Gastroesophageal sphincter (tissue), 4 donors: ENCODE data around the gene BPIFA2. TPM values are rescaled to one million over a fixed set of nuclear protein-coding genes. Genes with fewer than 3 reads are reported as not detected.

Experiments
- ATAC-seq: fragments of 150-250 bp; one replicate; pipeline ENCODE4 v1.9.1; 2016; ENCODE audit warnings: mild to moderate bottlenecking, moderate library complexity
- H3K27ac ChIP-seq, 4 donors: fragments of 200-600 bp; sonication (generic) in 3 of 4; 1 replicate in 3 of 4; 2 replicates in 1 of 4; pipeline ENCODE4 v1.5.1; 2016 to 2019
- H3K27me3 ChIP-seq: fragments of 200-600 bp; sonication (generic); one replicate; pipeline ENCODE4 v1.5.1; 2019
- H3K36me3 ChIP-seq, 2 donors: fragments of 200-600 bp; sonication (generic); one replicate each; pipeline ENCODE4 v1.5.1; 2019; ENCODE audit warnings: control low read depth in 1 of 2
- H3K4me1 ChIP-seq, 3 donors: fragments of 200-600 bp; sonication (generic); 1 replicate in 2 of 3; 2 replicates in 1 of 3; pipeline ENCODE4 v1.5.1; 2016 to 2019; ENCODE audit warnings: control low read depth in 2 of 3
- H3K4me3 ChIP-seq, 2 donors: fragments of 200-600 bp; sonication (generic); one replicate each; pipeline ENCODE4 v1.5.1; 2019; ENCODE audit warnings: mild to moderate bottlenecking in 1 of 2, moderate library complexity in 1 of 2
- H3K9me3 ChIP-seq, 3 donors: fragments of 200-600 bp; sonication (generic); one replicate each; pipeline ENCODE4 v1.5.1; 2017 to 2019; ENCODE audit warnings: control low read depth in 2 of 3
- EP300 ChIP-seq: sonication (generic); formaldehyde crosslinking; IDR thresholded peaks from one replicate; pipeline ENCODE4 v1.6.1; 2017; ENCODE audit warnings: antibody characterized with exemption, mild to moderate bottlenecking
- POLR2A ChIP-seq, 2 donors: fragments of 450-650 bp; IDR thresholded peaks; one replicate each; pipeline ENCODE4 v1.6.1; 2017; ENCODE audit warnings: antibody characterized with exemption in 2 of 2, mild to moderate bottlenecking in 2 of 2, moderate library complexity in 1 of 2
- POLR2AphosphoS5 ChIP-seq: sonication (generic); formaldehyde crosslinking; IDR thresholded peaks from one replicate; pipeline ENCODE4 v1.6.1; 2017; ENCODE audit warnings: antibody characterized with exemption
- WGBS, 2 donors: methylation state at CpG; one replicate each; pipeline ENCODE4 v1.1.5; 2018; ENCODE audit warnings: low coverage in 1 of 2; 5-methylcytosine and 5-hydroxymethylcytosine counted together
- total RNA-seq, 4 donors: library from RNA; depleted of rRNA; stranded (reverse); fragments of >200 nt; gene quantifications; one replicate each; pipeline ENCODE4 v1.1.0, GENCODE V29; 2016
- TF ChIP-seq, protein P1 (sequence below), 4 experiments: fragments of 200-600 bp in 2 of 4; fragments of 450-650 bp in 2 of 4; sonication (generic) in 1 of 4; IDR thresholded peaks; one replicate each; pipeline ENCODE4 v1.5.1; 2017 to 2019; ENCODE audit warnings: antibody characterized with exemption in 4 of 4, mild to moderate bottlenecking in 2 of 4, moderate library complexity in 2 of 4

Gene BPIFA2
- total RNA-seq, 4 donors from 2014 or later: 0.42 to 2.0 TPM; not detected in 2

DNA sequence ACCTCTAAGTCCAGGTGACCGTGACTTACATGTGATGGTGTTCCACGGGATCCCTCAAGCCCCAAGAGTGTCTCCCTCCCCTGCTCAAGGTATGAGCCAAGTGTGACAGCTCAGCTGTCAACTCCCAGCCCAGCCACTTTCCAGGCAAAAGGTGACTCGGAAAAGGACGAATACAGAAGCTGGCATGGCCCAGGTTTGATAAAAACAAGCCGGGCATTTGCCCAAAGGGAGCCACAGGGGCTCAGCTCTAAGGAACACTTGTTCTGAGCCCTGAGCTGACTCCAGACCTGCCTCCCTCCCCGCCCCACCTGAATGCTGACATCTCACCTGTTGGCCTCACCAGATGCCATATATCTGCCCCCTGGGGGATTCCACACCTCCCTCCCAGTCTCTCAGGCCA, 43.0 kb upstream of the BPIFA2 start:
- no peak for ATAC-seq
- no peak overlapping the region for H3K27ac ChIP-seq
- 70 to 90% methylated on average over 2 to 3 of the region's 6 CpGs for WGBS, 2 donors

DNA sequence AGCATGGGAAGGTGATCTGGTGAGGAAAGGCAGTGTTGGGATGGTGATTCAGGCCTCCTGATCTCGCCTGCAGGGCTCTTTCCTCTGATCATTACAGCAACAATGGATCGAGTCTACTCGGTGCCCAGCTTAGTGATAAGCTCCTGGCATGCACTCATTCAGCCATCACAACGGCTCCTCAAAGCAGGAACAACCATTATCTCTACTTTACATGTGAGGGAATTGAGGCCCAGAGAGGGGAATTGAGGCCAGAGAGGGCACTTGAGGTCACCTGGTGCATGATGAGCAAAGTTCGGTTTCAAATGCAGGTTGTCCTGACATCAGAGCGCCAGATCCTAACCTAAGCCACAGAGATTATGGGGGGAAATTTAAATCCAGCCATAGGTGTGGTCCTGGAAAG, 42.0 kb upstream of the BPIFA2 start:
- no peak for ATAC-seq
- WGBS, 2 donors: 75% methylated on average over 4 of the region's 6 CpGs; no CpG with 5 or more reads in 1 of the 2 donors
- no peak overlapping the region for H3K4me3 ChIP-seq

More for the DNA sequence above, 43.0 kb upstream of the BPIFA2 start:
- Histone ChIP-seq H3K36me3 (no peaks in the 10 kb centered on the region), H3K9me3 (peaks cover 0 to 6% (median 0%) of the 10 kb centered on the region in 3 donors), H3K4me1 (no peaks in the 10 kb centered on the region), H3K4me3 (no peak overlapping the region), H3K27me3 (peaks cover 28% of the 10 kb centered on the region)
- no peak for TF ChIP-seq EP300

DNA sequence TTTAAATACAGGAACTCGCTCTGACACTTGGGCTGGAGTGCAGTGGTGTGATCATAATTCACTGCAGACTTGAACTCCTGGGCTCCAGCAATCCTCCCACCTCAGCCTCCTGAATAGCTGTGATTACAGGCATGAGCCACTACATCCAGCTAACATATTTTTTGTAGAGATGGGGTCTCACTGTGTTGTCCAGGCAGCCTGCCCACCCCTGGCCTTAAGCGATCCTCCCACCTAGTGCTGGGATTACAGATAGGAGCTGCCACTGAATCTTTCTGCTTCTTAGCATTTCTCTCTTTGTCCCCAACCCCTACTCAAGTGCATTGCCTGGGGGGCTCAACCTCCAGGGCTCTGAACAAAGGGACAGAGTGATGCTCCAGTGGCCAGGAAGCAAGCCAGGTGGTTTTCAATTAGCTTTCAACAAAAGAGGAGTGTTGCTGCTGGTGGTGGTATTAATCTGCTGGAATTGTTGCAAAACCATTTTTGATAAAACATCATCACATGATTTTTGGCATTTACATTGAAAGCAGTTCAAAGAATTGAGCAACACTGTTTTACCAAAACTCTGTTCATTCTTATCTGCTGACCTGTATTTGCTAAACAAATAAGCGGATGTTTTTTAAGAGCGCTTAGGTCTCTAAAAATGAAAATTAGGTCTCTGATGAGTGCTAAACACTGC, 40.4 kb upstream of the BPIFA2 start:
- no peak for ATAC-seq
- Histone ChIP-seq H3K36me3 (no peaks in the 10 kb centered on the region), H3K27ac (no peak overlapping the region), H3K27me3 (peaks cover 52% of the 10 kb centered on the region), H3K4me3 (no peak overlapping the region), H3K4me1 (no peaks in the 10 kb centered on the region), H3K9me3 (no peaks in the 10 kb centered on the region)
- 79 to 92% methylated on average over 3 to 4 of the region's 4 CpGs for WGBS, 2 donors
- TF ChIP-seq POLR2A (IDR thresholded peaks at IDR 0.05) (no peak), EP300 (no peak), POLR2AphosphoS5 (no peak)
- TF ChIP-seq, protein P1, sequence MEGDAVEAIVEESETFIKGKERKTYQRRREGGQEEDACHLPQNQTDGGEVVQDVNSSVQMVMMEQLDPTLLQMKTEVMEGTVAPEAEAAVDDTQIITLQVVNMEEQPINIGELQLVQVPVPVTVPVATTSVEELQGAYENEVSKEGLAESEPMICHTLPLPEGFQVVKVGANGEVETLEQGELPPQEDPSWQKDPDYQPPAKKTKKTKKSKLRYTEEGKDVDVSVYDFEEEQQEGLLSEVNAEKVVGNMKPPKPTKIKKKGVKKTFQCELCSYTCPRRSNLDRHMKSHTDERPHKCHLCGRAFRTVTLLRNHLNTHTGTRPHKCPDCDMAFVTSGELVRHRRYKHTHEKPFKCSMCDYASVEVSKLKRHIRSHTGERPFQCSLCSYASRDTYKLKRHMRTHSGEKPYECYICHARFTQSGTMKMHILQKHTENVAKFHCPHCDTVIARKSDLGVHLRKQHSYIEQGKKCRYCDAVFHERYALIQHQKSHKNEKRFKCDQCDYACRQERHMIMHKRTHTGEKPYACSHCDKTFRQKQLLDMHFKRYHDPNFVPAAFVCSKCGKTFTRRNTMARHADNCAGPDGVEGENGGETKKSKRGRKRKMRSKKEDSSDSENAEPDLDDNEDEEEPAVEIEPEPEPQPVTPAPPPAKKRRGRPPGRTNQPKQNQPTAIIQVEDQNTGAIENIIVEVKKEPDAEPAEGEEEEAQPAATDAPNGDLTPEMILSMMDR (IDR thresholded peaks at IDR 0.05): no peak

More for the DNA sequence above, 42.0 kb upstream of the BPIFA2 start:
- Histone ChIP-seq H3K36me3 (no peaks in the 10 kb centered on the region), H3K9me3 (no peaks in the 10 kb centered on the region), H3K27me3 (peaks cover 38% of the 10 kb centered on the region), H3K4me1 (no peaks in the 10 kb centered on the region), H3K27ac (no peak overlapping the region)
- TF ChIP-seq EP300 (no peak), POLR2AphosphoS5 (no peak), POLR2A (IDR thresholded peaks at IDR 0.05) (no peak)
- TF ChIP-seq, protein P1 (IDR thresholded peaks at IDR 0.05): no peak

DNA sequence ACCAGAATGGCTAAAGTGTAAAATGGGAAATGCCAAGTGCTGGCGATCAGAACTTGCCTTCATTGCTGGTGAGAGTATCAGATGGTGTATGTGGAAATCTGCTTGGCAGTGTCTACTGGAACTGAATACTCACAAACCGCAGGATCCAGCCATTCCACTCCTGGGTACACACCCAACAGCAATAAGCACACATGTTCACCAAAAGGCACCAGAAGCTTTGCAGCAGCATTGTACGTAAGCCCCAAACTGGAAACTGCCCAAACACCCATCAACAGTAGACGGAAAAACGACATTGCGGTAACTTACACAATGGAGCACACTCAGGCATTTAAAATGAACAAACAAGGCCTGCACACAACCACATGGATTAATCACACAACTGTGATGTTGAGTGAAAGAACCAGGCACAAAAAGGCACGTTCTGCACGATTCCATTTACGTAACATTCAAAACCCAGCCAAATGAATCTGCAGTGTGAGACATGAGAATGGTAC, 37.3 kb upstream of the BPIFA2 start:
- Histone ChIP-seq H3K4me3 (no peak overlapping the region), H3K36me3 (no peaks in the 10 kb centered on the region), H3K27ac (no peak overlapping the region), H3K9me3 (no peaks in the 10 kb centered on the region), H3K4me1 (no peaks in the 10 kb centered on the region), H3K27me3 (peaks cover 52% of the 10 kb centered on the region)
- TF ChIP-seq POLR2A (IDR thresholded peaks at IDR 0.05): no peak
- no peak for TF ChIP-seq EP300
- no peak for TF ChIP-seq POLR2AphosphoS5
- TF ChIP-seq, protein P1 (IDR thresholded peaks at IDR 0.05): no peak
- 81 to 83% methylated on average over 8 of the region's 9 CpGs for WGBS, 2 donors
- no peak for ATAC-seq

DNA sequence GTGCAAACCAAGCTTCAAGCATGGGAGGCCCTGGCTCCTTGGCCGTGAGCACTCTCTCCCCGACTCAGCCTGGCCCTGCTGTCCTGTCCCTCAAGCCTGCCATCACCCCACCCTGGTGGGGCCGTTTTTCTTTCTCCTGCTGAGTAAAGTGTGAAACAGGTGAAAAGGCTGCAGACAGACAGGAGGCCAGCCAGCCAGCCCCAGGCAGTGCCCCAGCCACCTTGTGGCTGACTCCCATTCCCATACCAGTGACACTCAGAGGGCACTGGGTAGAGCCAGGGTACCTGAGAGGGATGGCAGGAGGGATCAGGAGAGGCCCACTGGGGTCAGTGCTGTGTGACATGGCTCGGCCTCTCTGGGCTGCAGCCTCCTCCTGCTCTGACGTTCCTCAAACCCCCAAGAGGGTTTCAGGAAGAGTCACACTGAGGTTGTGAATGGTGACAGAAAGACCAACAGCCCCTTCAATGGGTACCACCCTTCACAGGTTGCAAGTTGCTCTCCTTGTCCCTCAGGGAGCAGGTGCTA, 35.9 kb upstream of the BPIFA2 start:
- H3K36me3 ChIP-seq: no peaks in the 10 kb centered on the region
- H3K27me3 ChIP-seq: peaks cover 49% of the 10 kb centered on the region
- no peak for ATAC-seq
- H3K9me3 ChIP-seq: no peaks in the 10 kb centered on the region
- H3K27ac ChIP-seq: no peak overlapping the region
- 47% methylated on average over 3 of the region's 5 CpGs; no CpG with 5 or more reads in 1 of the 2 donors for WGBS, 2 donors
- no peak for TF ChIP-seq EP300
- TF ChIP-seq, protein P1 (IDR thresholded peaks at IDR 0.05): no peak
- no peak for TF ChIP-seq POLR2AphosphoS5
- H3K4me1 ChIP-seq: no peaks in the 10 kb centered on the region
- H3K4me3 ChIP-seq: no peak overlapping the region
